HEK293 (cell line): ENCODE data around the gene TMIGD1.

Experiments used
- CTCF ChIA-PET: fragments of 350-600 bp; formaldehyde crosslinking; extraction: SDS; loops from one replicate; lab custom pipeline; 2021; ENCODE audit warnings: antibody characterized with exemption; lab: Yijun Ruan, JAX
- POLR2A ChIA-PET: fragments of 300-600 bp; formaldehyde crosslinking; extraction: SDS; loops from one replicate; lab custom pipeline; 2020; ENCODE audit warnings: antibody characterized with exemption, inconsistent platforms; lab: Yijun Ruan, JAX
- H3K27ac ChIP-seq: fragments of 200-500 bp; sonication (Bioruptor generic); 2 replicates; pipeline ENCODE4 v1.5.1; 2014; ENCODE audit warnings: low read depth, low read length, control low read depth, inconsistent platforms; ENCODE audit errors: extremely low read depth
- H3K36me3 ChIP-seq, 2 experiments: fragments of 200-500 bp in 1 of 2; sonication (Bioruptor generic) in 1 of 2; 1 replicate in 1 of 2; 2 replicates in 1 of 2; pipeline ENCODE4 v1.5.1; 2014 to 2017; ENCODE audit warnings: inconsistent platforms in 2 of 2, low read length in 2 of 2; ENCODE audit not compliant: control insufficient read depth in 2 of 2, insufficient read depth in 1 of 2
- H3K4me1 ChIP-seq: fragments of 200-500 bp; sonication (Bioruptor generic); 2 replicates; pipeline ENCODE4 v1.5.1; 2014; ENCODE audit warnings: mild to moderate bottlenecking, low read length, inconsistent platforms; ENCODE audit not compliant: control insufficient read depth, insufficient read depth
- H3K4me3 ChIP-seq: 2 replicates; pipeline ENCODE4 v1.5.1; 2011; ENCODE audit warnings: low read depth, mild to moderate bottlenecking, control low read depth, low read length, moderate library complexity
- H3K9me3 ChIP-seq: fragments of 200-500 bp; sonication (Bioruptor generic); 2 replicates; pipeline ENCODE4 v1.5.1; 2014; ENCODE audit warnings: low read depth, low read length, inconsistent platforms; ENCODE audit not compliant: control insufficient read depth, insufficient read depth
- GLI4 ChIP-seq: fragments of 450-650 bp; formaldehyde crosslinking; IDR thresholded peaks from 2 replicates; pipeline ENCODE4 v1.5.1; 2016; ENCODE audit warnings: missing biosample characterization, missing genetic modification characterization
- GLIS2 ChIP-seq: fragments of 450-650 bp; formaldehyde crosslinking; IDR thresholded peaks from 2 replicates; pipeline ENCODE4 v1.5.1; 2016; ENCODE audit warnings: missing biosample characterization, missing genetic modification characterization
- HIC1 ChIP-seq: fragments of 450-650 bp; formaldehyde crosslinking; IDR thresholded peaks from 2 replicates; pipeline ENCODE4 v1.5.1; 2016; ENCODE audit warnings: missing biosample characterization, missing genetic modification characterization
- HOXA7 ChIP-seq: sonication (generic); formaldehyde crosslinking; IDR thresholded peaks from 2 replicates; pipeline ENCODE4 v1.8.1; 2022; ENCODE audit warnings: missing genetic modification reagents, borderline replicate concordance
- PRDM6 ChIP-seq: fragments of 450-650 bp; formaldehyde crosslinking; IDR thresholded peaks from 2 replicates; pipeline ENCODE4 v1.5.1; 2017; ENCODE audit warnings: missing biosample characterization, missing genetic modification characterization
- RBAK ChIP-seq: fragments of 450-650 bp; formaldehyde crosslinking; IDR thresholded peaks from 2 replicates; pipeline ENCODE4 v1.5.1; 2016; ENCODE audit warnings: missing biosample characterization, missing genetic modification characterization
- YY1 ChIP-seq: fragments of 450-650 bp; formaldehyde crosslinking; IDR thresholded peaks from 2 replicates; pipeline ENCODE4 v1.5.1; 2018; ENCODE audit warnings: missing biosample characterization, missing genetic modification characterization
- ZBTB1 ChIP-seq: fragments of 450-650 bp; formaldehyde crosslinking; IDR thresholded peaks from 2 replicates; pipeline ENCODE4 v1.5.1; 2016; ENCODE audit warnings: missing biosample characterization, missing genetic modification characterization
- ZBTB49 ChIP-seq: fragments of 450-650 bp; formaldehyde crosslinking; IDR thresholded peaks from 2 replicates; pipeline ENCODE4 v1.5.1; 2016; ENCODE audit warnings: missing biosample characterization, missing genetic modification characterization, low read depth
- ZNF112 ChIP-seq: fragments of 450-650 bp; formaldehyde crosslinking; IDR thresholded peaks from 2 replicates; pipeline ENCODE4 v1.5.0; 2017; ENCODE audit warnings: missing biosample characterization, missing genetic modification characterization
- ZNF148 ChIP-seq: fragments of 450-650 bp; formaldehyde crosslinking; IDR thresholded peaks from 2 replicates; pipeline ENCODE4 v1.5.0; 2017; ENCODE audit warnings: missing biosample characterization, missing genetic modification characterization, borderline replicate concordance
- ZNF24 ChIP-seq: fragments of 450-650 bp; formaldehyde crosslinking; IDR thresholded peaks from 2 replicates; pipeline ENCODE4 v1.5.1; 2016; ENCODE audit warnings: missing biosample characterization, missing genetic modification characterization
- ZNF426 ChIP-seq: fragments of 450-650 bp; formaldehyde crosslinking; IDR thresholded peaks from 2 replicates; pipeline ENCODE4 v1.5.1; 2017; ENCODE audit warnings: missing biosample characterization, missing genetic modification characterization, mild to moderate bottlenecking, inconsistent platforms, moderate library complexity
- ZNF510 ChIP-seq: fragments of 450-650 bp; formaldehyde crosslinking; IDR thresholded peaks from 2 replicates; pipeline ENCODE4 v1.5.1; 2018; ENCODE audit warnings: mild to moderate bottlenecking, missing genetic modification characterization, missing biosample characterization; ENCODE audit not compliant: insufficient replicate concordance
- ZNF776 ChIP-seq: fragments of 450-650 bp; formaldehyde crosslinking; IDR thresholded peaks from 2 replicates; pipeline ENCODE4 v1.5.0; 2017; ENCODE audit warnings: missing biosample characterization, missing genetic modification characterization, borderline replicate concordance
- TF ChIP-seq, protein P1 (sequence below): fragments of 450-650 bp; formaldehyde crosslinking; conservative IDR thresholded peaks from 2 replicates; pipeline ENCODE4 v1.5.1; 2016; ENCODE audit warnings: low read depth, missing biosample characterization, missing genetic modification characterization
- TF ChIP-seq, protein P2 (sequence below): fragments of 450-650 bp; formaldehyde crosslinking; optimal IDR thresholded peaks from 2 replicates; pipeline ENCODE3; 2016; ENCODE audit warnings: missing biosample characterization, mild to moderate bottlenecking, missing genetic modification characterization

Gene TMIGD1

GRCh38 chr17:30299000-30299399, 34.9 kb downstream of the TMIGD1 start (continued):
- TF ChIP-seq, protein P1, sequence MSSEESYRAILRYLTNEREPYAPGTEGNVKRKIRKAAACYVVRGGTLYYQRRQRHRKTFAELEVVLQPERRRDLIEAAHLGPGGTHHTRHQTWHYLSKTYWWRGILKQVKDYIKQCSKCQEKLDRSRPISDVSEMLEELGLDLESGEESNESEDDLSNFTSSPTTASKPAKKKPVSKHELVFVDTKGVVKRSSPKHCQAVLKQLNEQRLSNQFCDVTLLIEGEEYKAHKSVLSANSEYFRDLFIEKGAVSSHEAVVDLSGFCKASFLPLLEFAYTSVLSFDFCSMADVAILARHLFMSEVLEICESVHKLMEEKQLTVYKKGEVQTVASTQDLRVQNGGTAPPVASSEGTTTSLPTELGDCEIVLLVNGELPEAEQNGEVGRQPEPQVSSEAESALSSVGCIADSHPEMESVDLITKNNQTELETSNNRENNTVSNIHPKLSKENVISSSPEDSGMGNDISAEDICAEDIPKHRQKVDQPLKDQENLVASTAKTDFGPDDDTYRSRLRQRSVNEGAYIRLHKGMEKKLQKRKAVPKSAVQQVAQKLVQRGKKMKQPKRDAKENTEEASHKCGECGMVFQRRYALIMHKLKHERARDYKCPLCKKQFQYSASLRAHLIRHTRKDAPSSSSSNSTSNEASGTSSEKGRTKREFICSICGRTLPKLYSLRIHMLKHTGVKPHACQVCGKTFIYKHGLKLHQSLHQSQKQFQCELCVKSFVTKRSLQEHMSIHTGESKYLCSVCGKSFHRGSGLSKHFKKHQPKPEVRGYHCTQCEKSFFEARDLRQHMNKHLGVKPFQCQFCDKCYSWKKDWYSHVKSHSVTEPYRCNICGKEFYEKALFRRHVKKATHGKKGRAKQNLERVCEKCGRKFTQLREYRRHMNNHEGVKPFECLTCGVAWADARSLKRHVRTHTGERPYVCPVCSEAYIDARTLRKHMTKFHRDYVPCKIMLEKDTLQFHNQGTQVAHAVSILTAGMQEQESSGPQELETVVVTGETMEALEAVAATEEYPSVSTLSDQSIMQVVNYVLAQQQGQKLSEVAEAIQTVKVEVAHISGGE = no peak
- TF ChIP-seq ZBTB49 (no peak), RBAK (no peak), GLIS2 (tag by site-specific recombination) (no peak), ZNF112 (no peak), HOXA7 (CRISPR knock-in tag) (no peak), ZNF510 (no peak), ZNF776 (tag by site-specific recombination) (no peak), ZBTB1 (tag by site-specific recombination) (no peak)

DNA sequence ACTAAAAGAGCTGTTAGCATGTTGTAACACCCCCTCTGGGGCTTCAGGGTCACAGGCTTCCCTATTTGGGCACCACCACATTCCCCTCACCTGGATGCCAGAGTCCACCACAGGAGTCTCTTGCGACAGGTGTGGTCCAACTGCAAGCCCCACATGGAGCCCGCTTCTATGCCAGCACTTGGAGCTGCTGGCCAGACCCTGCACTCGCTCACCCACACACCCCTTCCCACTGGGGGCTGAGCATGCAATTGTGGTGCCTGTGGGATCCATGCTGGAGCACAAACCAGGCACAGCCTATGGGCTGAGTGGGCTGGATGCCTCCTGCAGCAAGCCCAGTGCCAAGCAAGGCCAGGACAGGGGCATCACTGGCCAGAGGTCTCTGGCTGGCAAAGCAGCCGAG, 36.1 kb downstream of the TMIGD1 start:
- TF ChIP-seq GLI4 (no peak), ZNF426 (tag by site-specific recombination) (no peak), HIC1 (tag by site-specific recombination) (no peak), ZNF148 (no peak), ZNF24 (tag by site-specific recombination) (no peak), PRDM6 (no peak), YY1 (tag by site-specific recombination) (no peak)
- TF ChIP-seq, protein P2, sequence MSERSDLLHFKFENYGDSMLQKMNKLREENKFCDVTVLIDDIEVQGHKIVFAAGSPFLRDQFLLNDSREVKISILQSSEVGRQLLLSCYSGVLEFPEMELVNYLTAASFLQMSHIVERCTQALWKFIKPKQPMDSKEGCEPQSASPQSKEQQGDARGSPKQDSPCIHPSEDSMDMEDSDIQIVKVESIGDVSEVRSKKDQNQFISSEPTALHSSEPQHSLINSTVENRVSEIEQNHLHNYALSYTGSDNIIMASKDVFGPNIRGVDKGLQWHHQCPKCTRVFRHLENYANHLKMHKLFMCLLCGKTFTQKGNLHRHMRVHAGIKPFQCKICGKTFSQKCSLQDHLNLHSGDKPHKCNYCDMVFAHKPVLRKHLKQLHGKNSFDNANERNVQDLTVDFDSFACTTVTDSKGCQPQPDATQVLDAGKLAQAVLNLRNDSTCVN (tag by site-specific recombination) = no peak
- ChIA-PET CTCF (interaction anchor here (0.6 kb wide), 1 partner anchor 171 kb away, joined by 5 read pairs; no protein-coding TSS in a partner anchor), POLR2A (no interaction called here)
- no peak overlapping the region for H3K4me3 ChIP-seq
- no peak overlapping the region for H3K27ac ChIP-seq
- no peaks in the 10 kb centered on the region for H3K36me3 ChIP-seq
- no peaks in the 10 kb centered on the region for H3K4me1 ChIP-seq
- no peaks in the 10 kb centered on the region for H3K9me3 ChIP-seq
